H1 (cell line): ENCODE data around the gene GNS. TPM values are rescaled to one million over a fixed set of nuclear protein-coding genes. Genes with fewer than 3 reads are reported as not detected.

Experiments used
- CTCF ChIA-PET: fragments of 300-600 bp; sonication (Branson Sonifier 250); formaldehyde crosslinking; loops from one replicate; lab custom pipeline; 2021; ENCODE audit not compliant: partially characterized antibody; lab: Charles Lee
- POLR2A ChIA-PET: fragments of 300-600 bp; sonication (Branson Sonifier 250); formaldehyde crosslinking; loops from one replicate; lab custom pipeline; 2021; ENCODE audit warnings: inconsistent platforms; ENCODE audit not compliant: partially characterized antibody; lab: Charles Lee
- DNase-seq, 2 experiments: peaks; one replicate each; pipeline versions ENCODE4 v3.0.0 to v3.0.0-alpha.2; 2010 to 2022; ENCODE audit warnings: low spot score in 2 of 2, low read depth in 1 of 2, mixed read lengths in 1 of 2
- FAIRE-seq: peaks from 2 replicates; lab custom pipeline; 2011; peaks lifted over from hg19 to GRCh38; lab: Jason Lieb, UNC
- H2AFZ ChIP-seq: 2 replicates; pipeline ENCODE4 v1.8.1; 2012; ENCODE audit warnings: low read length, inconsistent platforms
- H2AK5ac ChIP-seq: 2 replicates; pipeline ENCODE4 v1.6.1; 2013; ENCODE audit warnings: low read depth, low read length
- H2BK120ac ChIP-seq: replicated peaks from 2 replicates; pipeline ENCODE3; 2013; ENCODE audit warnings: low read depth, low read length, inconsistent platforms
- H2BK12ac ChIP-seq: 2 replicates; pipeline ENCODE4 v1.6.1; 2013; ENCODE audit warnings: low read depth, low read length
- H2BK15ac ChIP-seq: 2 replicates; pipeline ENCODE4 v1.6.1; 2013; ENCODE audit warnings: low read length
- H2BK20ac ChIP-seq: 2 replicates; pipeline ENCODE4 v1.6.1; 2013; ENCODE audit warnings: low read length
- H2BK5ac ChIP-seq: 2 replicates; pipeline ENCODE4 v1.6.1; 2013; ENCODE audit warnings: low read depth, low read length
- H3K14ac ChIP-seq: 2 replicates; pipeline ENCODE4 v1.6.1; 2013; ENCODE audit warnings: inconsistent platforms; ENCODE audit not compliant: insufficient read length
- H3K18ac ChIP-seq: 2 replicates; pipeline ENCODE4 v1.6.1; 2013; ENCODE audit warnings: low read length; ENCODE audit errors: extremely low read depth
- H3K23ac ChIP-seq: 2 replicates; pipeline ENCODE4 v1.6.1; 2013; ENCODE audit warnings: inconsistent platforms; ENCODE audit not compliant: insufficient read length
- H3K23me2 ChIP-seq: 2 replicates; pipeline ENCODE4 v1.6.1; 2013; ENCODE audit warnings: low read depth, low read length
- H3K27ac ChIP-seq: 2 replicates; pipeline ENCODE4 v1.6.1; 2011; ENCODE audit warnings: low read depth, low read length, inconsistent platforms
- H3K27me3 ChIP-seq, 4 experiments: replicated peaks in 1 of 4; 1 replicate in 1 of 4; 2 replicates in 3 of 4; pipeline versions ENCODE4 v1.6.1 to v1.8.1; 2011 to 2013; ENCODE audit warnings: low read length in 3 of 4, mild to moderate bottlenecking in 3 of 4, inconsistent platforms in 2 of 4, mixed read lengths in 2 of 4, moderate library complexity in 1 of 4; ENCODE audit not compliant: control insufficient read depth in 3 of 4, insufficient read depth in 3 of 4; ENCODE audit errors: extremely low read depth in 1 of 4
- H3K36me3 ChIP-seq, 4 experiments: 2 replicates each; pipeline versions ENCODE4 v1.6.1 to v1.8.1; 2011 to 2013; ENCODE audit warnings: mild to moderate bottlenecking in 4 of 4, low read length in 3 of 4, moderate library complexity in 2 of 4, control low read depth in 1 of 4, inconsistent platforms in 1 of 4; ENCODE audit not compliant: insufficient read depth in 4 of 4, control insufficient read depth in 2 of 4
- H3K4ac ChIP-seq: replicated peaks from 2 replicates; pipeline ENCODE3; 2013; ENCODE audit warnings: low read length, low read depth, mixed read lengths, inconsistent platforms; ENCODE audit not compliant: insufficient read length
- H3K4me1 ChIP-seq, 4 experiments: replicated peaks in 1 of 4; 1 replicate in 1 of 4; 2 replicates in 3 of 4; pipeline versions ENCODE4 v1.6.1 to v1.8.1; 2011 to 2013; ENCODE audit warnings: low read length in 3 of 4, inconsistent platforms in 2 of 4, mixed read lengths in 1 of 4; ENCODE audit not compliant: insufficient read depth in 4 of 4, control insufficient read depth in 3 of 4
- H3K4me2 ChIP-seq, 2 experiments: 2 replicates each; pipeline versions ENCODE4 v1.6.1 to v1.8.1; 2011 to 2013; ENCODE audit warnings: low read depth in 2 of 2, low read length in 2 of 2, control low read depth in 1 of 2, inconsistent platforms in 1 of 2, mild to moderate bottlenecking in 1 of 2; ENCODE audit not compliant: insufficient read depth in 1 of 2
- H3K4me3 ChIP-seq, 4 experiments: fragments of 200-600, 300-600 bp in 1 of 4; sonication (generic), shearing (Covaris generic), sonication (Bioruptor Twin) in 1 of 4; 2 replicates each; pipeline versions ENCODE4 v1.5.1 to v1.8.1; 2011 to 2016; ENCODE audit warnings: low read length in 4 of 4, low read depth in 3 of 4, control low read depth in 2 of 4, inconsistent platforms in 2 of 4, mild to moderate bottlenecking in 2 of 4, mixed read lengths in 1 of 4, moderate library complexity in 1 of 4; ENCODE audit not compliant: insufficient read depth in 2 of 4; ENCODE audit errors: extremely low read depth in 1 of 4
- H3K56ac ChIP-seq: replicated peaks from 2 replicates; pipeline ENCODE3; 2013; ENCODE audit warnings: low read depth, mild to moderate bottlenecking, mixed read lengths, low read length, inconsistent platforms; ENCODE audit not compliant: insufficient read length
- H3K79me1 ChIP-seq: 2 replicates; pipeline ENCODE4 v1.6.1; 2013; ENCODE audit warnings: low read depth, low read length, control low read depth
- H3K79me2 ChIP-seq, 2 experiments: 2 replicates each; pipeline versions ENCODE4 v1.6.1 to v1.8.1; 2012 to 2013; ENCODE audit warnings: low read length in 2 of 2, mild to moderate bottlenecking in 2 of 2, inconsistent platforms in 1 of 2; ENCODE audit not compliant: insufficient read depth in 2 of 2, control insufficient read depth in 1 of 2
- H3K9ac ChIP-seq, 4 experiments: replicated peaks in 1 of 4; 1 replicate in 1 of 4; 2 replicates in 3 of 4; pipeline versions ENCODE4 v1.6.1 to v1.8.1; 2011 to 2013; ENCODE audit warnings: low read depth in 3 of 4, low read length in 3 of 4, control low read depth in 2 of 4, mild to moderate bottlenecking in 2 of 4, moderate library complexity in 2 of 4, inconsistent platforms in 1 of 4; ENCODE audit errors: extremely low read depth in 1 of 4
- H3K9me3 ChIP-seq, 2 experiments: 2 replicates each; pipeline versions ENCODE4 v1.6.1 to v1.8.1; 2012 to 2013; ENCODE audit warnings: mild to moderate bottlenecking in 2 of 2, moderate library complexity in 2 of 2, control low read depth in 1 of 2, inconsistent platforms in 1 of 2, low read depth in 1 of 2, low read length in 1 of 2, mixed read lengths in 1 of 2; ENCODE audit not compliant: insufficient read depth in 2 of 2
- H4K20me1 ChIP-seq, 2 experiments: replicated peaks in 1 of 2; 2 replicates each; pipeline versions ENCODE3 to v1.8.1; 2011 to 2013; ENCODE audit warnings: inconsistent platforms in 2 of 2, low read length in 2 of 2, mild to moderate bottlenecking in 1 of 2; ENCODE audit not compliant: insufficient read depth in 2 of 2, control insufficient read depth in 1 of 2
- H4K5ac ChIP-seq: 2 replicates; pipeline ENCODE4 v1.6.1; 2013; ENCODE audit warnings: low read length, low read depth, mixed read lengths, inconsistent platforms; ENCODE audit not compliant: insufficient read length
- H4K8ac ChIP-seq: 2 replicates; pipeline ENCODE4 v1.8.0; 2013; ENCODE audit warnings: mild to moderate bottlenecking, moderate library complexity, low read length, inconsistent platforms; ENCODE audit not compliant: insufficient read depth; ENCODE audit errors: extremely low read depth
- H4K91ac ChIP-seq: replicated peaks from 2 replicates; pipeline ENCODE3; 2013; ENCODE audit warnings: low read length, mixed read lengths, inconsistent platforms; ENCODE audit not compliant: insufficient read length
- CHD2 ChIP-seq: IDR thresholded peaks from 2 replicates; pipeline ENCODE4 v1.6.1; 2012; ENCODE audit warnings: low read length, improper control_type of control experiment
- CTBP2 ChIP-seq: IDR thresholded peaks from 2 replicates; pipeline ENCODE4 v1.7.0; 2011; ENCODE audit warnings: borderline replicate concordance, mild to moderate bottlenecking, moderate library complexity, mixed read lengths, low read length; ENCODE audit not compliant: insufficient read depth, insufficient read length
- FOSL1 ChIP-seq: IDR thresholded peaks from 2 replicates; pipeline ENCODE4 v1.6.1; 2011; ENCODE audit warnings: mild to moderate bottlenecking, low read depth, low read length, moderate library complexity; ENCODE audit not compliant: insufficient read depth
- HDAC6 ChIP-seq: IDR thresholded peaks from one replicate; pipeline ENCODE4 v1.7.1; 2012; ENCODE audit warnings: low read depth, mild to moderate bottlenecking, inconsistent platforms, low read length, moderate library complexity
- KDM1A ChIP-seq: fragments of 200-600, 300-600 bp; sonication (generic); IDR thresholded peaks from 2 replicates; pipeline ENCODE4 v1.7.1; 2016; ENCODE audit warnings: mild to moderate bottlenecking, low read length, borderline replicate concordance
- NRF1 ChIP-seq: IDR thresholded peaks from 2 replicates; pipeline ENCODE4 v1.6.1; 2011; ENCODE audit warnings: mild to moderate bottlenecking, low read depth, low read length, improper control_type of control experiment
- POU5F1 ChIP-seq: IDR thresholded peaks from 2 replicates; pipeline ENCODE4 v1.6.1; 2011; ENCODE audit warnings: low read depth, mild to moderate bottlenecking, low read length, moderate library complexity
- RAD21 ChIP-seq, 2 experiments: IDR thresholded peaks in 1 of 2; conservative IDR thresholded peaks in 1 of 2; 2 replicates each; pipeline ENCODE4 v1.6.1; 2011; ENCODE audit warnings: low read depth in 2 of 2, low read length in 2 of 2, improper control_type of control experiment in 1 of 2, inconsistent platforms in 1 of 2, mild to moderate bottlenecking in 1 of 2, moderate library complexity in 1 of 2
- RBBP5 ChIP-seq: IDR thresholded peaks from 2 replicates; pipeline ENCODE4 v1.7.1; 2012; ENCODE audit warnings: low read depth, mild to moderate bottlenecking, inconsistent platforms, low read length, moderate library complexity, borderline replicate concordance
- SIX5 ChIP-seq: IDR thresholded peaks from 2 replicates; pipeline ENCODE4 v1.6.1; 2011; ENCODE audit warnings: mild to moderate bottlenecking, low read depth, low read length
- YY1 ChIP-seq: IDR thresholded peaks from 2 replicates; pipeline ENCODE4 v1.6.1; 2011; ENCODE audit warnings: low read depth, mild to moderate bottlenecking, low read length
- polyA plus RNA-seq, 7 experiments: library from polyadenylated mRNA; depleted of rRNA in 3 of 7; stranded (reverse) in 5 of 7; unstranded in 2 of 7; fragments of >200 nt in 5 of 7; fragments of 200-250 nt in 2 of 7; gene quantifications; 1 replicate in 5 of 7; 2 replicates in 1 of 7; 4 replicates in 1 of 7; pipeline versions ENCODE4 v1.2.1 to v1.2.3, GENCODE V29; 2011 to 2013; ENCODE audit warnings: missing spikeins in 2 of 7, mixed read lengths in 2 of 7
- total RNA-seq: library from RNA; stranded (reverse); fragmentation: NEBNext Ultra II Directional; extraction: Animal tissue kit (Norgen Biotek cat#: 25700); gene quantifications from 2 replicates; pipeline ENCODE4 v1.2.1, GENCODE V29; 2021

The GNS gene
- total and polyA plus RNA-seq, 2 of the 8 experiments (the other 6 are each of a cell fraction or from before 2014, with no cell fraction given), result 16.0 to 28.5 TPM

GRCh38 chr12:64752032-64752431, 7.2 kb downstream of the GNS start:
- Histone ChIP-seq H4K8ac (no peak overlapping the region), H3K4me3 (no peak overlapping the region), H3K9ac (no peak overlapping the region), H3K36me3 (peaks cover 0 to 27% (median 2%) of the 10 kb centered on the region in 4 experiments; a peak in 3 of 8 replicates), H3K56ac (no peak overlapping the region), H2BK12ac (no peak overlapping the region), H2BK15ac (no peak overlapping the region), H4K20me1 (peaks cover under 1 to 4% of the 10 kb centered on the region in 2 experiments), H3K27ac (no peak overlapping the region), H3K4me1 (no peaks in the 10 kb centered on the region), H2AFZ (no peak overlapping the region), H3K4ac (no peak overlapping the region), H3K23me2 (no peaks in the 10 kb centered on the region), H3K27me3 (no peaks in the 10 kb centered on the region), H3K23ac (no peak overlapping the region), H3K4me2 (no peak overlapping the region), H2AK5ac (no peak overlapping the region), H3K79me1 (peaks cover 2% of the 10 kb centered on the region; the same call in 1 of the 2 replicates), H3K9me3 (no peaks in the 10 kb centered on the region), H2BK120ac (no peak overlapping the region), H3K79me2 (peaks cover 0 to 2% of the 10 kb centered on the region in 2 experiments; a peak in 1 of 4 replicates), H2BK20ac (no peak overlapping the region), H4K5ac (no peak overlapping the region), H2BK5ac (no peak overlapping the region), H3K14ac (no peak overlapping the region), H3K18ac (no peak overlapping the region), H4K91ac (no peak overlapping the region)
- FAIRE-seq (no peak), DNase-seq (no peak)
- POLR2A ChIA-PET, result no interaction called here
- no peak for TF ChIP-seq FOSL1
- TF ChIP-seq HDAC6, result no peak
- no peak for TF ChIP-seq SIX5
- no peak for TF ChIP-seq KDM1A
- TF ChIP-seq YY1, result no peak
- TF ChIP-seq RAD21 (IDR thresholded peaks at IDR 0.05 in 1 of 2, conservative IDR thresholded peaks at IDR 0.05 in 1 of 2; ENCODE audit: low read depth in 2 of 2, low read length in 2 of 2), result no peak
- no peak for TF ChIP-seq POU5F1
- TF ChIP-seq CHD2, result no peak
- no peak for TF ChIP-seq NRF1
- no peak for TF ChIP-seq CTBP2
- no peak for TF ChIP-seq RBBP5
- CTCF ChIA-PET, result no interaction called here
